Adipocyte (in vitro differentiated cells): ENCODE measurements around the gene KRT20.
"Not testable (repeated sequence)": the region's sequence is repeated elsewhere in the genome, so short reads cannot be mapped to it uniquely, and the experiment has no call there.

Experiments
- DNase-seq: peaks from one replicate; pipeline ENCODE4 v3.0.0-alpha.2; 2015; ENCODE audit warnings: low read depth
- H3K27me3 ChIP-seq: replicated peaks from 2 replicates; pipeline ENCODE4 v1.7.0; 2013; ENCODE audit warnings: mild to moderate bottlenecking, low read length, moderate library complexity; ENCODE audit not compliant: control insufficient read depth, insufficient read depth
- H3K36me3 ChIP-seq: 2 replicates; pipeline ENCODE4 v1.7.0; 2013; ENCODE audit warnings: low read length, mild to moderate bottlenecking, moderate library complexity; ENCODE audit not compliant: control insufficient read depth, insufficient read depth, severe bottlenecking
- H3K4me1 ChIP-seq: 2 replicates; pipeline ENCODE4 v1.7.0; 2013; ENCODE audit warnings: mild to moderate bottlenecking, low read length, moderate library complexity; ENCODE audit not compliant: control insufficient read depth, insufficient read depth
- H3K4me3 ChIP-seq: 2 replicates; pipeline ENCODE4 v1.7.0; 2013; ENCODE audit warnings: mild to moderate bottlenecking, low read length, moderate library complexity
- H3K9ac ChIP-seq: 2 replicates; pipeline ENCODE4 v1.7.0; 2013; ENCODE audit warnings: mild to moderate bottlenecking, low read length, moderate library complexity
- H3K9me3 ChIP-seq: 2 replicates; pipeline ENCODE4 v1.7.0; 2013; ENCODE audit warnings: mild to moderate bottlenecking, low read length, moderate library complexity; ENCODE audit not compliant: control insufficient read depth

Gene KRT20

GRCh38 chr17:40871316-40871715 is 13.7 kb downstream of the KRT20 start:
- H3K4me3 ChIP-seq = no peak overlapping the region
- no peaks in the 10 kb centered on the region for H3K27me3 ChIP-seq
- peak overlapping the region; percentile 1 for H3K9ac ChIP-seq
- H3K4me1 ChIP-seq = peaks cover 20% of the 10 kb centered on the region
- no peaks in the 10 kb centered on the region for H3K9me3 ChIP-seq
- DNase-seq = no peak
- H3K36me3 ChIP-seq = no peaks in the 10 kb centered on the region

DNA sequence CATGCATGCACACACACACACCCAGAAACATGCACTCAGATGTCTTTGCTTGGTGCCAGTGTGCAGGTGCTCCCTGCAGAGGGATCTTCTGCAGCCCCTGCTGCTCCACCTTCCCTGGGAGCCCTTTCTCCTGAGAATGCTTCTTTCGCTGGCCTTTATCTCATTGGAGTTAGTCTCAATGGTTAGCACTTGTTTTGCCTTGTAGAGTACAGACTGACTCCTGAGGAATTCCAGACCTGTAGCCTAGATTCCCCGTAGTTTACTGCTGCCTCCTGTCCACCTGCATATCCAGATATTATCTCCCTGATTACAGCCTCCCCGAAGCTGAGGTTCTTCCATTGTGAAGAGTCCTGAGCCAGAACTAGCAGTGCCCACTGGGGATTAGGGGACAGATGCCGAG is 14.9 kb downstream of the KRT20 start:
- no peak overlapping the region for H3K4me3 ChIP-seq
- no peak for DNase-seq
- peaks cover 20% of the 10 kb centered on the region for H3K4me1 ChIP-seq
- no peaks in the 10 kb centered on the region for H3K27me3 ChIP-seq
- no peaks in the 10 kb centered on the region for H3K9me3 ChIP-seq
- no peak overlapping the region for H3K9ac ChIP-seq
- no peaks in the 10 kb centered on the region for H3K36me3 ChIP-seq

GRCh38 chr17:40866838-40867237 is 18.2 kb downstream of the KRT20 start, which contains the start of gene KRT12:
Gene KRT12, minus strand, starts transcription at chr17:40867223. Its CDS starts 37 bp downstream, at chr17:40867186.
- no peaks in the 10 kb centered on the region for H3K27me3 ChIP-seq
- no peaks in the 10 kb centered on the region for H3K9me3 ChIP-seq
- H3K4me1 ChIP-seq = peaks cover 15% of the 10 kb centered on the region
- no peak within 1 kb of the TSS for H3K4me3 ChIP-seq
- H3K36me3 ChIP-seq = no peaks in the 10 kb centered on the region
- no peak for DNase-seq
- H3K9ac ChIP-seq = no peak within 1 kb of the TSS

DNA sequence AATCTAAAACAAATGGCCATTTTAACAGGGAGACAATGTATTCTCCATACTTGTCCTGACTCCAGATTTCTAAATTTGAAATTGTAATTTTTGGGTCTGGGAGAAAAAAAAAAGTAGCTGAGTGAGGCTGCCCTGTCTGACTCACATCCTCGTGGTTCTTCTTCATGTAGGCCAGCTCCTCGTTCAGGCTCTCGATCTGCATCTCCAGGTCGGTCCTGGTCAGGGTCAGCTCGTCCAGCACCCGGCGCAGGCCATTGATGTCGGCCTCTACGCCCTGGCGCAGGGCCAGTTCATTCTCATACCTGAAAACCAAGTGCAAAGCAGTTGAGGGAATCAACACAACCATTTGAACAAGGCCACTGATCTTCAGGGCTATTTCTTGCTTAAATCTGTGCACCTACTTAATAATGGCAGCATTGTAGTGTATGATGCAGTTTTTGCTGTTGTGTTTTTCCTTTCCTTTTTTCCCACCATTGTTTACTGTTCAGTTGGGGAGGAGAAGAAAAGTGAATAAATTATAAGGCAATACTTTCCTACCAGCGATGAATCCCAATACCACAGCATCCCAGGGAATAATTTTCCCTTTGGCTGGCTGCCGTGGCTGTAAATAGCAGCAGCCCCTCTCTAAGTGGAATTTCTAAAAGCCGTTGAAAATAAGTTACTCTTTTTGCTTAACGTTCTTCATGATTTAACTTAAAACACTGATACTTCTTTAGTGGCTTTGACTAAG is 20.2 kb downstream of the KRT20 start:
- no peak for DNase-seq
- H3K4me3 ChIP-seq = no peak overlapping the region
- no peaks in the 10 kb centered on the region for H3K36me3 ChIP-seq
- H3K9ac ChIP-seq = no peak overlapping the region
- no peaks in the 10 kb centered on the region for H3K9me3 ChIP-seq
- H3K4me1 ChIP-seq = peaks cover 13% of the 10 kb centered on the region
- no peaks in the 10 kb centered on the region for H3K27me3 ChIP-seq

- Histone ChIP-seq H3K9me3 (no peaks in the 10 kb centered on the region), H3K4me1 (peaks cover 14% of the 10 kb centered on the region), H3K9ac (no peak overlapping the region), H3K4me3 (no peak overlapping the region), H3K36me3 (no peaks in the 10 kb centered on the region), H3K27me3 (no peaks in the 10 kb centered on the region)
- DNase-seq = no peak
Measured at GRCh38 chr17:40862985-40863733, 21.9 kb downstream of the KRT20 start.

DNA sequence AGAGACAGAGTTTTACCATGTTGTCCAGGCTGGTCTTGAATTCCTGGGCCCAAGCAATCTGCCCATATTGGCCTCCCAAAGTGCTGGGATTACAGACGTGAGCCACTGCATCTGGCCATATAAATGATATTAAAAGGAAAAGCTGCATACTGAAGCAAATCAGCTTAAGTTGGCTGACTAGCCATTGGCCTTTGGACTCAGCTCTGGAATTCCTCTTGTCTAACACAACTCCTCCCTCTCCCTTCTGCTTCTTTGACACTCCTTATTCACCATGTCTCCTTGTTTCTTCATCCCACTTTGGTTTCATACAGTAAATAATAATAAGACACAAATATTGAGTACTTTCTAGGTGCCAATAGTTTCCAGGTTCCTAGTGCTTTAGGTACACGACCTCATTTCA is 25.5 kb downstream of the KRT20 start:
- Histone ChIP-seq H3K4me3 (no peak overlapping the region), H3K9ac (no peak overlapping the region), H3K27me3 (no peaks in the 10 kb centered on the region), H3K36me3 (no peaks in the 10 kb centered on the region), H3K9me3 (no peaks in the 10 kb centered on the region), H3K4me1 (peaks cover 26% of the 10 kb centered on the region)
- no peak for DNase-seq

- not testable (repeated sequence) for H3K4me3 ChIP-seq, H3K36me3 ChIP-seq, DNase-seq, H3K9me3 ChIP-seq, H3K9ac ChIP-seq, H3K27me3 ChIP-seq
- H3K4me1 ChIP-seq = peaks cover 35% of the 10 kb centered on the region
Measured at GRCh38 chr17:40858667-40859066, 26.4 kb downstream of the KRT20 start.

- no peaks in the 10 kb centered on the region for H3K9me3 ChIP-seq
- H3K9ac ChIP-seq = peak overlapping the region; percentile 69
- H3K4me3 ChIP-seq = no peak overlapping the region
- H3K4me1 ChIP-seq = peaks cover 46% of the 10 kb centered on the region
- DNase-seq = peak; percentile 77
- H3K27me3 ChIP-seq = no peaks in the 10 kb centered on the region
- no peaks in the 10 kb centered on the region for H3K36me3 ChIP-seq
Measured at GRCh38 chr17:40857535-40857934, 27.5 kb downstream of the KRT20 start.

- Histone ChIP-seq H3K36me3 (no peaks in the 10 kb centered on the region), H3K9ac (no peak overlapping the region), H3K9me3 (no peaks in the 10 kb centered on the region), H3K27me3 (no peaks in the 10 kb centered on the region), H3K4me1 (peaks cover 57% of the 10 kb centered on the region), H3K4me3 (peak overlapping the region; percentile 50)
- DNase-seq = peak; percentile 93
Measured at GRCh38 chr17:40854175-40854814, 30.7 kb downstream of the KRT20 start.

DNA sequence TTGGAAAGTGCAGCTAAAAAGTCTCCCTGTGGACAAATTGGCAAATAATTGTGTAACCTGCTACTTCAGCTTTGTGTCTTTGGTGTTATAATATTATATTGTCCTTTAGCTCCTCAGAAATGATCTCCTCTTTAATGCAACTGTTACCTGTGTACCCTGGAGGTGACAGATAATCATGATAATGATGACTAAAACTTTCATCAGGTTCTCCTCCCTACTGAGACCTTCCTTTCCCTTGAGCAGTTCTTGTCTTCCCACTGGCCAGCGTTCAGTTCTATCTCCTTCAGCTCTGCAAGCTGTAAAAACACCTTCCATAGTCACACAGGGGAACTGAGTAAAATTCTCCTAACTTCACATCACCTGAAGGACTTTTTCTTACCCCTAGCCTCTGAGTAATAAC is 32.7 kb downstream of the KRT20 start:
- no peaks in the 10 kb centered on the region for H3K27me3 ChIP-seq
- no peak overlapping the region for H3K9ac ChIP-seq
- H3K4me3 ChIP-seq = no peak overlapping the region
- no peaks in the 10 kb centered on the region for H3K36me3 ChIP-seq
- H3K4me1 ChIP-seq = peaks cover 48% of the 10 kb centered on the region
- no peaks in the 10 kb centered on the region for H3K9me3 ChIP-seq
- no peak for DNase-seq

GRCh38 chr17:40850293-40850972 is 34.6 kb downstream of the KRT20 start:
- H3K4me3 ChIP-seq = no peak overlapping the region
- H3K27me3 ChIP-seq = no peaks in the 10 kb centered on the region
- H3K4me1 ChIP-seq = peaks cover 45% of the 10 kb centered on the region
- DNase-seq = peak; percentile 65
- H3K36me3 ChIP-seq = no peaks in the 10 kb centered on the region
- H3K9ac ChIP-seq = no peak overlapping the region
- H3K9me3 ChIP-seq = no peaks in the 10 kb centered on the region
